Cerebellar cortex (tissue), 1 donor: ENCODE measurements around the gene CLDND1.

Experiments
- DNase-seq: peaks from one replicate; pipeline ENCODE4 v3.0.0-alpha.2; 2015; ENCODE audit warnings: low spot score

Gene CLDND1

DNA sequence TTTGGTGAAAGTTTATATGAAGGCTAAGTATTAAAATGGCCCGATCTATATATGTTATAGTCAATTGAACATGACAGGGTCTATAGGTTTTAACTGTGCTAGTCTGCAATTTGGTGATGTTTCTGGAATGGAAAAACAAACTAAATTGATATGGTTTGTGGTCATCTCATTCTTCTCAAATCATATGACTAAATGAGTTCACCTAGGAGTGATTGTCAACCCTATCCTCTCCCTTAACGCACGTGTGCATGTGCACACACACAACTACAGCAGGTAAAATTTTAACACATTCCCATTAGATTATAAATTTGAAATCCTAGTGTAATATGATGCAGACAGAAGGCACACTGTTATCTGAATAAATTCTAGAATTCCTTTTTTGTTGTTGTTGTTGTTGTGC is 9.0 kb downstream of the CLDND1 start:
- no peak for DNase-seq

GRCh38 chr3:98513091-98513511 is 9.6 kb downstream of the CLDND1 start:
- no peak for DNase-seq

GRCh38 chr3:98512576-98512975 is 10.1 kb downstream of the CLDND1 start:
- DNase-seq: no peak

- no peak for DNase-seq
These were observed 14.1 kb downstream of the CLDND1 start for GRCh38 chr3:98508582-98508981.

DNA sequence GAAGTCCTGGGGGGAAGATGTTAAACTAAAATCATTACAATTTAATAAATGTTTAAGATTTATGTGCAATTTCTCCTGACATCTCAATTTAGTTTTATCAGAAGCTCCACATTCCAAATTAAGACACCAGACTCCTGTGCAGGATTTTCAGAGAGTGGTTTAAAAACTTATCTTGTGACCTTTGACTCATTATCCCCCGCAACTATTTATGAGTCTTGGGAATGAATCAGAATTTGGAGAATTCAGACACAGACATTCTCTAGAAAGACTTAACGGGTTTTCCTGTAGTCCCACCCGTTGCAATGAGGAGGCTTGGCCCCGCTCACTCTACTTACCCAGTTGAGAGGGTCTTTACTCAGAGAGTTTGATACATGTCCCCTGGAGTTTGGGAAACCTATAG is 18.2 kb downstream of the CLDND1 start:
- no peak for DNase-seq

- DNase-seq: no peak
These were observed 20.7 kb downstream of the CLDND1 start for GRCh38 chr3:98501863-98502576.

DNA sequence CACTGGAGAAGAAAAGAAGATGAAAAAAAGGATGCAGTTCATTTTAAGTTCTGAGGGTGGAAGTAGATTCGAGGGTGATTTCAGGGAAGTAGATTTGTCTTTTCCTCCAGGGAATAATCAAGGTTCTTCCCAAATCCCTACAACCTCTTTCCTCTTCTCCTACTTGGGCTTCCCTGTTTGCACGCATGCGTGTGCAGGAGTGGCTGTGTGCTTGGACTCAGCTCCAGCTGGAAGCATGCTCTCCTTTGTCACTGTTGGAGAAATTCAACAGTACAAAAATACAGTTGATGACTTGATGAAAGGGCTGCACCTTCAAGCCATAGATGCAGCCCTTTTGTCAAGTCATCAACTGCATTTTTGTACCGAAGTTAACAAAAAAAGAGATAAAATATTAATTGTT is 21.4 kb downstream of the CLDND1 start:
- DNase-seq: no peak

DNA sequence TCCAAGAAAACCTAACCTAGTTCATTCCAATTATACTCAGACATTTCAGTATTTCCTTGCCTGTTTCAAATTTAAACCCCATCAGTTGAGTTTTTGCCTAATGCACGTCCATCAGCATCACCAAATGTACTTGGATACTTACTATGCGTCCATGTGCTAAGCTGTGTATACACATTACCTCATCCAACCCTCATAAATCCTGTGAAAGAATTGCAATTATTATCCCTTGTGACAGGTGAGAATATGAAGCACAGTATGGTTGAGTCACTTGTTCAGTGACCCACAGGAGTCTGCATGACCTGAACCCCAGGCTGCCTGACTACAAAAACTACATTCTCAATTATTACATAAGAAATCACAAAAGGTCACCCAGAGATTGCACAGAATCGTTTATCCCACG is 22.7 kb downstream of the CLDND1 start:
- DNase-seq: no peak

- DNase-seq: no peak
These were observed 25.3 kb downstream of the CLDND1 start, which contains the start of gene OR5K2 for GRCh38 chr3:98497381-98497780. Gene OR5K2, plus strand, starts transcription at chr3:98497681. Its CDS starts 0 bp downstream, at chr3:98497681.

DNA sequence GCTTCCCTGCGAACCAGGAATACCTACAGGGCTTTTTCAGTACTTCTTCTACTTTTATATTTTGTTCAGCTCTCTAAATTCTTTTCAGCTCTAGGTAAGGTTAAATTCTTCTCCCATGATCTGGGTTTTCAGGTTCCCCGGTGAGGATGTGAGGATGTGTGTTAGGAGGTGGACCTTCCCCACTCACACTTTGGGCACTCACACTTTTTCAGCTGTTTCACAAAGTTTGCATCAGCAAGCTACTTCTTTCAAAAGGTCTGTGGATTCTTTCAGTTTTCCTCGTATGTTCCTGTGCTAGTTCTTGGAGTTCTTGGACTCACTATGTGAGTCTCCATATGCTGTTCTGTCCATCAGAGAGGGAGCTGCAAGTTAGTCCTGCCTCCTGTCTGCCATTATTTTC is 39.1 kb downstream of the CLDND1 start:
- DNase-seq: no peak

- DNase-seq: no peak
These were observed 39.8 kb downstream of the CLDND1 start for GRCh38 chr3:98482717-98483482.
